Endodermal cell (in vitro differentiated cells): ENCODE results near the gene NPAS4. TPM values are rescaled to one million over a fixed set of nuclear protein-coding genes. Genes with fewer than 3 reads are reported as not detected.

Source experiments
- DNase-seq: peaks from one replicate; pipeline ENCODE4 v3.0.0-alpha.2; 2017
- H3K27ac ChIP-seq: 2 replicates; pipeline ENCODE4 v1.5.1; 2013; ENCODE audit warnings: mild to moderate bottlenecking, low read depth, low read length, moderate library complexity
- H3K27me3 ChIP-seq: 2 replicates; pipeline ENCODE4 v1.6.1; 2013; ENCODE audit warnings: mild to moderate bottlenecking, low read length, moderate library complexity; ENCODE audit not compliant: insufficient read depth, control insufficient read depth, poor library complexity, severe bottlenecking
- H3K36me3 ChIP-seq: 2 replicates; pipeline ENCODE4 v1.7.0; 2013; ENCODE audit warnings: mild to moderate bottlenecking, low read length, moderate library complexity; ENCODE audit not compliant: control insufficient read depth, insufficient read depth
- H3K4me1 ChIP-seq: one replicate; pipeline ENCODE4 v1.7.0; 2013; ENCODE audit warnings: low read length; ENCODE audit not compliant: control insufficient read depth, insufficient read depth
- H3K4me3 ChIP-seq: 2 replicates; pipeline ENCODE4 v1.5.1; 2013; ENCODE audit warnings: mild to moderate bottlenecking, low read length, moderate library complexity
- H3K9ac ChIP-seq: 2 replicates; pipeline ENCODE4 v1.6.1; 2013; ENCODE audit warnings: mild to moderate bottlenecking, low read length, moderate library complexity; ENCODE audit not compliant: poor library complexity, severe bottlenecking; ENCODE audit errors: extremely low read depth
- H3K9me3 ChIP-seq: 2 replicates; pipeline ENCODE4 v1.6.1; 2013; ENCODE audit warnings: mild to moderate bottlenecking, low read length, moderate library complexity; ENCODE audit not compliant: control insufficient read depth
- H3K27ac Mint-ChIP-seq: 2 replicates; pipeline ENCODE4 v1.8.0; 2020; ENCODE audit warnings: mixed read lengths
- H3K27me3 Mint-ChIP-seq: 2 replicates; pipeline ENCODE4 v1.8.0; 2021; ENCODE audit warnings: mild to moderate bottlenecking, mixed read lengths; ENCODE audit not compliant: insufficient read depth
- H3K36me3 Mint-ChIP-seq: 2 replicates; pipeline ENCODE4 v1.8.0; 2020; ENCODE audit warnings: low read depth, mixed read lengths
- H3K4me1 Mint-ChIP-seq: 2 replicates; pipeline ENCODE4 v1.8.0; 2020; ENCODE audit warnings: mixed read lengths
- H3K4me3 Mint-ChIP-seq: 2 replicates; pipeline ENCODE4 v1.8.0; 2020; ENCODE audit warnings: mild to moderate bottlenecking, moderate library complexity, mixed read lengths
- H3K9me3 Mint-ChIP-seq: 2 replicates; pipeline ENCODE4 v1.8.0; 2020; ENCODE audit warnings: mild to moderate bottlenecking, mixed read lengths
- WGBS, 2 experiments: methylation state at CpG; one replicate each; pipeline versions ENCODE4 v1.1.5 to v1.1.7; 2013; ENCODE audit warnings: missing lambda C conversion rate in 2 of 2, mixed read lengths in 1 of 2; ENCODE audit not compliant: insufficient coverage in 1 of 2, insufficient read length in 1 of 2; 5-methylcytosine and 5-hydroxymethylcytosine counted together
- total RNA-seq, 2 donors: library from RNA; stranded (reverse); fragmentation: NEBNext Ultra II Directional in 1 of 2; extraction: Animal tissue kit (Norgen Biotek cat#: 25700) in 1 of 2; gene quantifications; 2 replicates in 1 of 2; 3 replicates in 1 of 2; pipeline ENCODE4 v1.2.1, GENCODE V29; 2021
- TF ChIP-seq, protein P1 (sequence below): fragments of 200-600 bp; sonication (generic); conservative IDR thresholded peaks from 2 replicates; pipeline ENCODE4 v1.5.0; 2021; ENCODE audit warnings: antibody characterized with exemption, mild to moderate bottlenecking

The NPAS4 gene
- total RNA-seq, 2 donors from 2014 or later: not detected

DNA sequence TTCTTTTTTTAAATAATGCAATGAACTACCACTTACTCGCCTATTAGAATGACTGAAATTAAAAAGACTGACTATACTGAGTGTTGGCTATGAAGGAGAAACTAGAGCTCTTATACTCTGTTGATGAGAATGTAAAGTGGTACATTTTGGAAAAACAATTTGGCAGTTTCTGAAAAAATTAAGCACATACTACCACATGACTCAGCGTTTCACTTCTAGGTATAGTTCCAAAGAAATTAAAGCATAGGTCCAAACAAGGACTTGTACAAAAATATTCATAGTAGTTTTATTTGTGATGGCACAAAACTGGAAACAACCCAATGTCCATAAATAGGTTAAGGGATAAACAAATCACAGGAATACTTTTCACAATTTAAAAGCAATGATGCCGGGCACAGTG is 26.9 kb upstream of the NPAS4 start:
- WGBS, 2 experiments: 91 to 95% methylated on average over 2 of the region's 3 CpGs
- TF ChIP-seq, protein P1, sequence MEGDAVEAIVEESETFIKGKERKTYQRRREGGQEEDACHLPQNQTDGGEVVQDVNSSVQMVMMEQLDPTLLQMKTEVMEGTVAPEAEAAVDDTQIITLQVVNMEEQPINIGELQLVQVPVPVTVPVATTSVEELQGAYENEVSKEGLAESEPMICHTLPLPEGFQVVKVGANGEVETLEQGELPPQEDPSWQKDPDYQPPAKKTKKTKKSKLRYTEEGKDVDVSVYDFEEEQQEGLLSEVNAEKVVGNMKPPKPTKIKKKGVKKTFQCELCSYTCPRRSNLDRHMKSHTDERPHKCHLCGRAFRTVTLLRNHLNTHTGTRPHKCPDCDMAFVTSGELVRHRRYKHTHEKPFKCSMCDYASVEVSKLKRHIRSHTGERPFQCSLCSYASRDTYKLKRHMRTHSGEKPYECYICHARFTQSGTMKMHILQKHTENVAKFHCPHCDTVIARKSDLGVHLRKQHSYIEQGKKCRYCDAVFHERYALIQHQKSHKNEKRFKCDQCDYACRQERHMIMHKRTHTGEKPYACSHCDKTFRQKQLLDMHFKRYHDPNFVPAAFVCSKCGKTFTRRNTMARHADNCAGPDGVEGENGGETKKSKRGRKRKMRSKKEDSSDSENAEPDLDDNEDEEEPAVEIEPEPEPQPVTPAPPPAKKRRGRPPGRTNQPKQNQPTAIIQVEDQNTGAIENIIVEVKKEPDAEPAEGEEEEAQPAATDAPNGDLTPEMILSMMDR: no peak
- no peaks in the 10 kb centered on the region for H3K9me3 Mint-ChIP-seq
- H3K27me3 Mint-ChIP-seq: peaks cover 29% of the 10 kb centered on the region
- Histone ChIP-seq H3K4me3 (no peak overlapping the region), H3K27ac (no peak overlapping the region), H3K9me3 (no peaks in the 10 kb centered on the region), H3K36me3 (no peaks in the 10 kb centered on the region), H3K9ac (no peak overlapping the region), H3K27me3 (no peaks in the 10 kb centered on the region), H3K4me1 (no peaks in the 10 kb centered on the region)
- H3K36me3 Mint-ChIP-seq: no peaks in the 10 kb centered on the region
- no peak overlapping the region for H3K4me3 Mint-ChIP-seq
- no peaks in the 10 kb centered on the region for H3K4me1 Mint-ChIP-seq
- DNase-seq: no peak
- H3K27ac Mint-ChIP-seq: no peak overlapping the region

DNA sequence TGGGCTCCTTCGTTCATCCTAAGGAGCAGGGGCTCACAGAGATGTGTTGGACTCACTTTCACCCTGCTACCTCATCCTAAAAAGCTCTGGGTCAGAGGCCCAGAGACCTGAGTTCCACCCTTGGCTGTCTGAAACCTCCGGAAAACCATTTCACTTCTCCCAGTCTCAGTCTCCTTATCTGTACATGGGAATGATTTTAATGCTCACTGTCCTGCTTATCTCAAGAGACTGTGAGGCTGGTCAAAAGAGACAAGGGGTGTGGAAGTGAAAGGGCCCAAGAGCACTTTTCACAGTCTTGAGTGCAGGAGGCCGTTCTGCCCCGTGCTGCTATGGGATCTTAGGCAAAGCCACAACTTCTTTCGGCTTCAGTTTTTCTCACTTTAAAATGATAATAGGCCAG is 13.2 kb upstream of the NPAS4 start:
- Histone ChIP-seq H3K4me1 (no peaks in the 10 kb centered on the region), H3K27me3 (peaks cover 37% of the 10 kb centered on the region), H3K27ac (no peak overlapping the region), H3K9me3 (no peaks in the 10 kb centered on the region), H3K36me3 (no peaks in the 10 kb centered on the region), H3K9ac (no peak overlapping the region), H3K4me3 (no peak overlapping the region)
- no peak for DNase-seq
- no peaks in the 10 kb centered on the region for H3K36me3 Mint-ChIP-seq
- H3K4me3 Mint-ChIP-seq: no peak overlapping the region
- no peaks in the 10 kb centered on the region for H3K4me1 Mint-ChIP-seq
- H3K27ac Mint-ChIP-seq: no peak overlapping the region
- WGBS, 2 experiments: 78 to 90% methylated on average over 4 of the region's 5 CpGs
- H3K27me3 Mint-ChIP-seq: peaks cover 64% of the 10 kb centered on the region
- TF ChIP-seq, protein P1: no peak
- H3K9me3 Mint-ChIP-seq: no peaks in the 10 kb centered on the region

DNA sequence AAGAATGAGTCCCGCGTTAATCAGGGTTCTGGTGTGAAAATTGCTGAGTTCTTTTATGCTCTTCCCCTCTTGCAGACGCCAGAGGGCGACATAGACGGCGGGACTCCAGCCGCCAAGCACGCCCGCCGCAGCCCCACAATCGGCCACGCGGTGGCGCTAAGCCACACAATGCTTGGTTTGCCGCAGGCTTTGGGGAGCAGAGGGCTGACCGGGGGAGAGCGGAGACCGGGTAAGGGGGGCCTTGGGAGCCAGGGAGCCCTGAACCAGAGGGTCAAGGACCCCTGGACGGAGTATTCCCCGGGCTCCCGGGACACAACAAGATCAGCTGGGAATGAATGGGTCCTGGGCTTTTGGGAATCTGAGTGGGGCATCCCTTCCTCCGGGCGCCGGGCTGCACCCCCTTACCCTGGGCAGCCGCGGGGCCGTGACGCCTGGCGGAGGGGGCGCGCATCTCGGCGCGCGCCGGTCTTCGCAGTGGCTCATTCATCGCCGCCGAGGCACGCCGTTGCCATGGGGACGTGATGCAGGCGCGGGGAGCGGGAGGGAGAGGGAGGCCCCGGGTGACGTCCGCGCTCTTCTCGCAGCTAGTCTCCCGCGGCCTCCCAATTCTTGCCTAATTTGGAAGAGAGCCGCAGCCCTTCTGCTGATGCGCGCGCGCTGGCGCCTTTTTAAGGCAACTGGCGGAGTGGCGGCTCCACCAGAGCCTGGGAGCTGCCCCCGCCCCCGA is 12.2 kb upstream of the NPAS4 start:
- Histone ChIP-seq H3K9ac (peak overlapping the region; percentile 62), H3K27ac (peak overlapping the region; percentile 76), H3K36me3 (no peaks in the 10 kb centered on the region), H3K9me3 (no peaks in the 10 kb centered on the region), H3K27me3 (peaks cover 34% of the 10 kb centered on the region), H3K4me3 (peak overlapping the region; percentile 77), H3K4me1 (no peaks in the 10 kb centered on the region)
- Mint-ChIP-seq H3K27ac (no peak overlapping the region), H3K36me3 (no peaks in the 10 kb centered on the region), H3K9me3 (no peaks in the 10 kb centered on the region), H3K27me3 (peaks cover 57% of the 10 kb centered on the region), H3K4me1 (no peaks in the 10 kb centered on the region), H3K4me3 (peak overlapping the region; percentile 52)
- TF ChIP-seq, protein P1: peak; percentile 100
- WGBS, 2 experiments: 2 to 3% methylated on average over 6 to 61 of the region's 63 CpGs
- peak; percentile 99 for DNase-seq
